Tibial nerve (tissue), 3 donors: Measurements from ENCODE around the gene ZNF606.

Source experiments
- CTCF ChIP-seq, 5 experiments: fragments of 200-600 bp in 3 of 5; fragments of 450-650 bp in 2 of 5; sonication (generic) in 3 of 5; IDR thresholded peaks; one replicate each; pipeline ENCODE4 v1.5.1; 2016 to 2019; ENCODE audit warnings: antibody characterized with exemption in 5 of 5, mild to moderate bottlenecking in 3 of 5, moderate library complexity in 2 of 5
- POLR2A ChIP-seq, 2 donors: fragments of 450-650 bp; IDR thresholded peaks; one replicate each; pipeline ENCODE4 v1.6.1; 2017; ENCODE audit warnings: antibody characterized with exemption in 2 of 2, mild to moderate bottlenecking in 2 of 2, moderate library complexity in 2 of 2

- no peak for TF ChIP-seq CTCF (IDR thresholded peaks at IDR 0.05)
- no peak for TF ChIP-seq POLR2A (IDR thresholded peaks at IDR 0.05)
Observed at GRCh38 chr19:57949296-57949695, 53.3 kb downstream of the ZNF606 start.
